ENCODE data around the gene LRRFIP1. TPM values are rescaled to one million over a fixed set of nuclear protein-coding genes. Genes with fewer than 3 reads are reported as not detected.

The LRRFIP1 gene
- total RNA-seq, 1 donor from 2014 or later = 133 TPM

- DNase-seq (ENCODE audit: low spot score in 2 of 2) = no peak
- no peak for TF ChIP-seq CTCF (IDR thresholded peaks at IDR 0.05)
- Histone ChIP-seq H3K36me3 (peaks cover 15 to 19% of the 10 kb centered on the region in 2 donors), H3K27me3 (no peaks in the 10 kb centered on the region), H3K4me1 (peaks cover 0 to 28% of the 10 kb centered on the region in 2 donors), H3K4me3 (no peak overlapping the region), H3K9me3 (no peaks in the 10 kb centered on the region), H3K27ac (peak overlapping the region in 1 of 2 donors; percentile 5)
- intact Hi-C loops (cut with DNase I) = no loop called here
Observed at GRCh38 chr2:237720957-237721356, 93.6 kb downstream of the LRRFIP1 start.

GRCh38 chr2:237721458-237721857 lies 94.1 kb downstream of the LRRFIP1 start:
- Histone ChIP-seq H3K9me3 (no peaks in the 10 kb centered on the region), H3K4me3 (no peak overlapping the region), H3K27ac (peak overlapping the region in 1 of 2 donors; percentile 23), H3K36me3 (peaks cover 15 to 19% of the 10 kb centered on the region in 2 donors), H3K4me1 (peaks cover 0 to 30% of the 10 kb centered on the region in 2 donors), H3K27me3 (no peaks in the 10 kb centered on the region)
- no peak for TF ChIP-seq CTCF (IDR thresholded peaks at IDR 0.05)
- intact Hi-C loops (cut with DNase I) = no loop called here
- DNase-seq (ENCODE audit: low spot score in 2 of 2) = no peak

GRCh38 chr2:237722616-237723015 lies 95.2 kb downstream of the LRRFIP1 start:
- peaks cover 12 to 15% of the 10 kb centered on the region in 2 donors for H3K36me3 ChIP-seq
- no peak for DNase-seq (ENCODE audit: low spot score in 2 of 2)
- no peaks in the 10 kb centered on the region for H3K27me3 ChIP-seq
- no peak overlapping the region for H3K4me3 ChIP-seq
- intact Hi-C loops (cut with DNase I) = no loop called here
- H3K27ac ChIP-seq = peak overlapping the region in 1 of 2 donors; percentile 17
- H3K4me1 ChIP-seq = peaks cover 5 to 33% of the 10 kb centered on the region in 2 donors
- H3K9me3 ChIP-seq = no peaks in the 10 kb centered on the region
- TF ChIP-seq CTCF (IDR thresholded peaks at IDR 0.05) = no peak

GRCh38 chr2:237723023-237723422 lies 95.6 kb downstream of the LRRFIP1 start:
- Histone ChIP-seq H3K9me3 (no peaks in the 10 kb centered on the region), H3K4me3 (no peak overlapping the region), H3K27me3 (no peaks in the 10 kb centered on the region), H3K27ac (peak overlapping the region in 1 of 2 donors; percentile 17), H3K4me1 (peaks cover 5 to 33% of the 10 kb centered on the region in 2 donors), H3K36me3 (peaks cover 8 to 15% of the 10 kb centered on the region in 2 donors)
- no peak for DNase-seq (ENCODE audit: low spot score in 2 of 2)
- TF ChIP-seq CTCF (IDR thresholded peaks at IDR 0.05) = no peak
- intact Hi-C loops (cut with DNase I) = no loop called here

GRCh38 chr2:237723602-237724001 lies 96.2 kb downstream of the LRRFIP1 start:
- peak in 1 of 2 donors; percentile 63 for DNase-seq (ENCODE audit: low spot score in 2 of 2)
- no peaks in the 10 kb centered on the region for H3K27me3 ChIP-seq
- H3K4me1 ChIP-seq = peaks cover 5 to 38% of the 10 kb centered on the region in 2 donors
- peak overlapping the region in 1 of 2 donors; percentile 2 for H3K27ac ChIP-seq
- TF ChIP-seq CTCF (IDR thresholded peaks at IDR 0.05) = no peak
- no peaks in the 10 kb centered on the region for H3K9me3 ChIP-seq
- peaks cover 4 to 15% of the 10 kb centered on the region in 2 donors for H3K36me3 ChIP-seq
- intact Hi-C loops (cut with DNase I) = no loop called here
- no peak overlapping the region for H3K4me3 ChIP-seq

All from ascending aorta (tissue), 2 donors.